Prostate gland (tissue), 2 donors: ENCODE measurements around the gene PLCG1. TPM values are rescaled to one million over a fixed set of nuclear protein-coding genes. Genes with fewer than 3 reads are reported as not detected.

ENCODE experiments used
- DNase-seq: peaks from one replicate; pipeline ENCODE4 v3.0.0-alpha.2; 2019; ENCODE audit warnings: low spot score
- H3K27ac ChIP-seq, 2 donors: fragments of 200-600 bp; sonication (generic); 2 replicates each; pipeline ENCODE4 v1.5.1; 2017 to 2019
- H3K27me3 ChIP-seq: fragments of 200-600 bp; sonication (generic); replicated peaks from 2 replicates; pipeline ENCODE4 v1.5.1; 2019; ENCODE audit not compliant: insufficient read depth
- H3K36me3 ChIP-seq, 2 donors: fragments of 200-600 bp; sonication (generic); 1 replicate in 1 of 2; 2 replicates in 1 of 2; pipeline versions ENCODE4 v1.5.1 to v1.8.1; 2017 to 2019
- H3K4me1 ChIP-seq: fragments of 200-600 bp; sonication (generic); replicated peaks from 2 replicates; pipeline ENCODE4 v1.5.1; 2019
- H3K4me3 ChIP-seq, 2 donors: fragments of 200-600 bp; sonication (generic); 2 replicates each; pipeline ENCODE4 v1.5.1; 2017 to 2019
- H3K9me3 ChIP-seq: fragments of 200-600 bp; sonication (generic); 2 replicates; pipeline ENCODE4 v1.5.1; 2017
- POLR2A ChIP-seq: fragments of 450-650 bp; IDR thresholded peaks from one replicate; pipeline ENCODE4 v1.6.1; 2016; ENCODE audit warnings: antibody characterized with exemption, mild to moderate bottlenecking
- POLR2AphosphoS5 ChIP-seq: sonication (generic); formaldehyde crosslinking; IDR thresholded peaks from one replicate; pipeline ENCODE4 v1.6.1; 2017; ENCODE audit warnings: antibody characterized with exemption
- WGBS: methylation state at CpG from one replicate; pipeline ENCODE4 v1.1.5; 2018; 5-methylcytosine and 5-hydroxymethylcytosine counted together
- intact Hi-C: fragments of 100-400 bp; cut with DNase I; formaldehyde crosslinking; loops from one replicate; pipeline ENCODE4 v1.14.2; 2022
- total RNA-seq, 2 donors: library from RNA; depleted of rRNA; stranded (reverse); fragments of >200 nt; gene quantifications; one replicate each; pipeline ENCODE4 v1.1.0, GENCODE V29; 2016
- TF ChIP-seq, protein P1 (sequence below), 4 experiments: fragments of 200-600 bp in 2 of 4; fragments of 450-650 bp in 2 of 4; sonication (generic) in 2 of 4; IDR thresholded peaks; 1 replicate in 3 of 4; 2 replicates in 1 of 4; pipeline ENCODE4 v1.5.1; 2016 to 2019; ENCODE audit warnings: antibody characterized with exemption in 4 of 4, mild to moderate bottlenecking in 2 of 4, moderate library complexity in 2 of 4

Gene PLCG1
- total RNA-seq, 2 donors from 2014 or later = 67.9 to 129 TPM

DNA sequence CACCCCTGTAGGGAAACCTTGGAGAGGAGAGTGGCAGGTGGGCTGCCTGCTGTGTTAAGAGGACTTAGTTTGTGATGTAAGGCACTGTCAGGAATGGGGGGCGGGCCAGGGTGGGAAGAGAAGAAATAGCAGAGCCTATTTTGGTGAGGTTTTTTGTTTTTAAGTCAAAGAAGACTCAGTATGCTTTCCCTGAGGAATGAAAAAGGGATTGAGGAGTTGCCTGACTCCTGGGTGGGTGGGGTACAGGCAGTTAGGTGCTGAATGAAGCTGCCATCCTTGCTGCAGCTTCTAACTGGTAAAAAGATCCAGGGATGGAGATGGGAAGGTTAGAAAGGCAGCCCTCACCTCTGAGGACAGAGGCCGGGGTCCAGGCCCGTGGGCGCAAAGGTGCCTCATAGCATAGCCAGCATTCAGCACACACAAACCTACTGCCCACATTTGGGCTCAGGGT, 37.9 kb downstream of the PLCG1 start:
- intact Hi-C loops = loop anchor here (5.0 to 10.0 kb wide), 2 partner anchors 72 to 240 kb away; no protein-coding TSS in a partner anchor
- H3K27ac ChIP-seq = peak overlapping the region in 1 of 2 donors; percentile 55

DNA sequence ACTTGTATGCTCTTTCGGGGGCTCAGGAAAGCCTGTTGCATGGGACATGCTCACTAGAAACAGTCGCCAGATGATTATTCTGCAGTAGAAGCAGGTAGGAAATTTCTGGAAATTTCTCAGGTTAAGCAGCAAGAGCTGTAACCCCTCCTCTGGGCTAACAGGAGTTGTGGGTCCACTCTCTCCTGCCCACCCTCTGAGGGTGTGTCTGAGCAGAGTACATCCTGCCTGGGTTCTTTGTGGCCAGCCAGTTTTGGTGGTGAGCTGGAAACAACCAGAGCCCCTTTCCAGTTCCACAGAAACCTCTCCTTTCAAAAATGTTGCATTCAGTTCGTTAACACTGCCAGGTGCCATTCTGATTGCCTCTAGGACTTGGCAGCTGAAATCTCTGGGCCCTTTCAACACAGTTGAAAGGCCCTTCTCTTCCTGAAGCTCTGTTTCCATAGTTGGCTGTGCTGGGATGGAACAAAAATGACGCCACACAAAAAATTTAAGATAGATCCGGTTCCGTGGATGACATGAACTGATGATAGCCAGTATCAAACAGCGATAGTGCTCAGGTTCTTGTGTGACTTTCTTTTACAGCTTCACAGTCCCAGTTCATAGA, 38.5 kb downstream of the PLCG1 start:
- no peaks in the 10 kb centered on the region for H3K4me1 ChIP-seq
- 82% methylated on average over 7 of the region's 7 CpGs for WGBS

More for the DNA sequence above, 37.9 kb downstream of the PLCG1 start:
- Histone ChIP-seq H3K4me3 (no peak overlapping the region), H3K9me3 (no peaks in the 10 kb centered on the region), H3K36me3 (peaks cover 8 to 12% of the 10 kb centered on the region in 2 donors), H3K27me3 (no peaks in the 10 kb centered on the region), H3K4me1 (no peaks in the 10 kb centered on the region)
- peak; percentile 1 for DNase-seq
- TF ChIP-seq POLR2AphosphoS5 (no peak), POLR2A (no peak)
- TF ChIP-seq, protein P1, sequence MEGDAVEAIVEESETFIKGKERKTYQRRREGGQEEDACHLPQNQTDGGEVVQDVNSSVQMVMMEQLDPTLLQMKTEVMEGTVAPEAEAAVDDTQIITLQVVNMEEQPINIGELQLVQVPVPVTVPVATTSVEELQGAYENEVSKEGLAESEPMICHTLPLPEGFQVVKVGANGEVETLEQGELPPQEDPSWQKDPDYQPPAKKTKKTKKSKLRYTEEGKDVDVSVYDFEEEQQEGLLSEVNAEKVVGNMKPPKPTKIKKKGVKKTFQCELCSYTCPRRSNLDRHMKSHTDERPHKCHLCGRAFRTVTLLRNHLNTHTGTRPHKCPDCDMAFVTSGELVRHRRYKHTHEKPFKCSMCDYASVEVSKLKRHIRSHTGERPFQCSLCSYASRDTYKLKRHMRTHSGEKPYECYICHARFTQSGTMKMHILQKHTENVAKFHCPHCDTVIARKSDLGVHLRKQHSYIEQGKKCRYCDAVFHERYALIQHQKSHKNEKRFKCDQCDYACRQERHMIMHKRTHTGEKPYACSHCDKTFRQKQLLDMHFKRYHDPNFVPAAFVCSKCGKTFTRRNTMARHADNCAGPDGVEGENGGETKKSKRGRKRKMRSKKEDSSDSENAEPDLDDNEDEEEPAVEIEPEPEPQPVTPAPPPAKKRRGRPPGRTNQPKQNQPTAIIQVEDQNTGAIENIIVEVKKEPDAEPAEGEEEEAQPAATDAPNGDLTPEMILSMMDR (IDR thresholded peaks at IDR 0.05) = no peak
- WGBS = 91% methylated on average over 4 of the region's 4 CpGs

DNA sequence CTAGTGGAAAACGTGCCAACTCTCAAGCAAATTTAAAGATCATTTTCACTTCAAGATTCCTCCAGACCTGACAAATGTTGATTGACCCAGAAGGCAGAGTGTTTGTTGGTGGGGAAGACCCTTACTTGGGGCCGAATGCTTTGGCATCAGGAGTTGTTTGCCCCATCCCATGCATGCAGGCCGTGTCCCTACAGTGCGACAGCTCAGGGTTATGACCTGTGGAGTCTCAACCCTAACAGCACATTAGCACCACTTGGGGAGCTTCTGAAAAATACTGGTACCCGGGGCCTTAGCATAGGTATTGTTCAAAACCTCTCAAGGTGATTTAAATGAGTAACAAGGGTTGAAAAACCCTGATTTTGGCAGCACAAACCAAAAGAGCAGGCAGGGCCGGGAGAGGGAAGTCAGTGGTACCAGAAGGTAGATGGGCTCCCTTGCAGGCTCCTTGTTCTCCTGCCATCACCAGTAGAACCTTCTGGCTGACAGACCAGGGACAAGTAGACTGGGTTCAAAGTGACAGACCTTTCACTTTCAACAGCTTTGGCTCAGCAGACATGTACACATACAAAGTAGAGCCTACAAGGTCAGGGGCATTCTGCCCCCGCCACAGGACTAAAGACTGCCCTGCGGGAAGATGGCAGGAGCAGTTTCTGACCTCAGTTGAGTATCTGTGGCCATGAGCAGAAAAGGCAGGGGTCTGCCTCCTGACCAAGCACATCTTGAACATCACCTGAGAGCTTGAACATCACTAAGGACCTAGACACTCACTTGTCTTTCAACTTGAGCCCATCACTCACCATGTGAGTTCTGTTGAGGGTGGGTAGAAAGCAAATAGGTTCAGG, 39.6 kb downstream of the PLCG1 start:
- Histone ChIP-seq H3K27ac (peak overlapping the region in 1 of 2 donors; percentile 31), H3K4me1 (no peaks in the 10 kb centered on the region), H3K27me3 (no peaks in the 10 kb centered on the region), H3K36me3 (peaks cover 7 to 8% of the 10 kb centered on the region in 2 donors), H3K9me3 (no peaks in the 10 kb centered on the region), H3K4me3 (no peak overlapping the region)
- intact Hi-C loops = loop anchor here (5.0 to 10.0 kb wide), 2 partner anchors 70 to 238 kb away; no protein-coding TSS in a partner anchor
- TF ChIP-seq POLR2A (no peak), POLR2AphosphoS5 (no peak)
- TF ChIP-seq, protein P1 (IDR thresholded peaks at IDR 0.05) = no peak
- 82% methylated on average over 8 of the region's 8 CpGs for WGBS
- DNase-seq = no peak

More for the DNA sequence above, 38.5 kb downstream of the PLCG1 start:
- Histone ChIP-seq H3K27me3 (no peaks in the 10 kb centered on the region), H3K27ac (peak overlapping the region in 1 of 2 donors; percentile 55), H3K36me3 (peaks cover 7 to 8% of the 10 kb centered on the region in 2 donors), H3K4me3 (no peak overlapping the region), H3K9me3 (no peaks in the 10 kb centered on the region)
- no peak for DNase-seq
- TF ChIP-seq, protein P1 (IDR thresholded peaks at IDR 0.05) = no peak
- TF ChIP-seq POLR2A = no peak
- TF ChIP-seq POLR2AphosphoS5 = no peak
- intact Hi-C loops = loop anchor here (5.0 to 10.0 kb wide), 2 partner anchors 71 to 239 kb away; no protein-coding TSS in a partner anchor

DNA sequence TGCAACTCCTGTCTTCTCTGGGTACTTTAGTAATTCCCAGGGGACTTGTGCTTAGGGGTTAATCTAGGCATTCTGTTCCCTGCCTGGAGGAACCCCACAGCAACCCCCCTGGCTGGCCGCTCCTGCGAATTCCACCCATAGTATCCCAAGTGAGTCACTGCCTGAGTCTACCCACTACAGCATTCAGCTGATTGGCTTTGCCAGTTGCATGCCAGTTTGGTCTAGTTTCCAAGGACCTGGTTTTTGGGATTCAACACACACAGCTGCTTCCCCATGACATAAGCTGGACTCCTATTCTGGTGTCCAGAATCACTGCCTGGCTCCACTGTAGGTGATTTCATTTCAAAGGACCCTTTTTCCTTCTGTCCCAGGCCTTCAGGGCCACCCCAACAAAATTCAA, 40.3 kb downstream of the PLCG1 start:
- no peak overlapping the region for H3K4me3 ChIP-seq
- peak; percentile 10 for TF ChIP-seq POLR2AphosphoS5
- TF ChIP-seq, protein P1 (IDR thresholded peaks at IDR 0.05) = no peak
- H3K9me3 ChIP-seq = no peaks in the 10 kb centered on the region
- intact Hi-C loops = loop anchor here (5.0 to 10.0 kb wide), 2 partner anchors 70 to 237 kb away; no protein-coding TSS in a partner anchor
- H3K4me1 ChIP-seq = no peaks in the 10 kb centered on the region
- DNase-seq = no peak
- H3K36me3 ChIP-seq = peaks cover 7 to 8% of the 10 kb centered on the region in 2 donors
- peak overlapping the region in 1 of 2 donors; percentile 31 for H3K27ac ChIP-seq
- WGBS = 69% methylated on average over 2 of the region's 2 CpGs
- no peaks in the 10 kb centered on the region for H3K27me3 ChIP-seq
